ENCODE results near the gene MEX3A. TPM values are rescaled to one million over a fixed set of nuclear protein-coding genes. Genes with fewer than 3 reads are reported as not detected.

MEX3A gene
- total and polyA plus RNA-seq, 10 of the 15 experiments (the other 5 are each of a cell fraction or from before 2014, with no cell fraction given) = 0.11 to 5.1 (median 1.7) TPM

GRCh38 chr1:156101880-156102279 is 19.6 kb upstream of the MEX3A start:
- RAD21 ChIA-PET (ENCODE audit: unreplicated experiment) = interaction anchor here (0.6 to 22.4 kb wide), 2 partner anchors 20 to 178 kb away, joined by 4 to 695 read pairs; partner anchors contain the start of gene LMNA
- TF ChIP-seq ATF2 (IDR thresholded peaks at IDR 0.05; ENCODE audit: low read length) (no peak), NR2F1 (conservative IDR thresholded peaks at IDR 0.05) (no peak), ASH2L (IDR thresholded peaks at IDR 0.05; ENCODE audit: borderline replicate concordance, low read depth) (no peak), ZNF274 (IDR thresholded peaks at IDR 0.05; ENCODE audit: insufficient read depth, insufficient read length) (no peak), CREB1 (IDR thresholded peaks at IDR 0.05; ENCODE audit: low read depth) (no peak), SRF (IDR thresholded peaks at IDR 0.05; ENCODE audit: low read depth in 2 of 2, low read length in 2 of 2) (no peak), NR2C1 (IDR thresholded peaks at IDR 0.05) (no peak), RCOR1 (conservative IDR thresholded peaks at IDR 0.05; ENCODE audit: low read depth, low read length) (no peak), REST (IDR thresholded peaks at IDR 0.05; ENCODE audit: low read depth, low read length) (no peak), E2F8 (IDR thresholded peaks at IDR 0.05; ENCODE audit: low read depth, partially characterized antibody) (no peak), MEF2B (IDR thresholded peaks at IDR 0.05; ENCODE audit: partially characterized antibody, poor library complexity, severe bottlenecking) (no peak), WRNIP1 (IDR thresholded peaks at IDR 0.05; ENCODE audit: borderline replicate concordance, low read depth, low read length) (no peak)
- Histone ChIP-seq H3K79me2 (ENCODE audit: control insufficient read depth, insufficient read depth, low read length) (no peaks in the 10 kb centered on the region; the same call in 1 of the 2 replicates), H3K27me3 (replicated peaks in 1 of 2; ENCODE audit: control insufficient read depth in 2 of 2, insufficient read depth in 2 of 2, low read length in 1 of 2) (no peaks in the 10 kb centered on the region), H3K36me3 (ENCODE audit: control insufficient read depth in 2 of 2, insufficient read depth in 2 of 2, low read length in 1 of 2) (no peaks in the 10 kb centered on the region), H3K9me3 (replicated peaks; ENCODE audit: control insufficient read depth, insufficient read depth, low read length) (no peaks in the 10 kb centered on the region), H3K27ac (ENCODE audit: control insufficient read depth, insufficient read depth) (no peak overlapping the region), H3K4me2 (ENCODE audit: control insufficient read depth, insufficient read depth) (no peak overlapping the region), H3K9ac (ENCODE audit: control insufficient read depth, insufficient read depth, low read length) (no peak overlapping the region), H3K4me3 (no peak overlapping the region), H2AFZ (ENCODE audit: control insufficient read depth, low read depth, low read length) (no peak overlapping the region), H3K4me1 (ENCODE audit: control insufficient read depth, insufficient read depth, low read length) (peaks cover 51% of the 10 kb centered on the region), H4K20me1 (ENCODE audit: control insufficient read depth, insufficient read depth) (no peaks in the 10 kb centered on the region)
- no peak for ATAC-seq
- DNase-seq (ENCODE audit: low read depth, low spot score) = no peak
- BruUV-seq (replicated peaks) = no TSS peak
- 84% methylated on average over 6 of the region's 6 CpGs for WGBS (ENCODE audit: insufficient coverage, insufficient replicate concordance, low lambda C conversion rate, missing lambda C conversion rate)
- SMC1A ChIA-PET (ENCODE audit: uncharacterized antibody, unreplicated experiment) = interaction anchor here (23.8 kb wide), 1 partner anchor 22 kb away, joined by 874 read pairs; the partner anchor contains the start of gene LMNA
- no peak for FAIRE-seq
- POLR2A ChIA-PET = interaction anchor here (1.5 to 6.1 kb wide), 3 partner anchors 13 to 28 kb away, joined by 5 to 128 read pairs (median 25); partner anchors contain the start of gene LMNA
- CTCF ChIA-PET = interaction anchor here (0.6 to 21.5 kb wide), 3 partner anchors 10 to 22 kb away, joined by 3 to 1294 read pairs (median 5); partner anchors contain the start of gene LMNA
- intact Hi-C loops (cut with micrococcal nuclease; ENCODE audit: unreplicated experiment) (no loop called here), in situ Hi-C loops (cut with MboI) (no loop called here)

Data from GM12878 (cell line).